Body of pancreas (tissue), 4 donors: ENCODE measurements around the gene TPGS2. TPM values are rescaled to one million over a fixed set of nuclear protein-coding genes. Genes with fewer than 3 reads are reported as not detected.

ENCODE experiments used
- ATAC-seq: fragments of 150-250 bp; one replicate; pipeline ENCODE4 v1.9.1; 2016
- DNase-seq, 4 donors: peaks; one replicate each; pipeline ENCODE4 v3.0.0-alpha.2; 2019
- H3K27ac ChIP-seq, 4 donors: fragments of 200-600 bp; sonication (generic); 1 replicate in 3 of 4; 2 replicates in 1 of 4; pipeline versions ENCODE4 v1.5.1 to v1.6.1; 2016 to 2019; ENCODE audit warnings: mild to moderate bottlenecking in 1 of 4, mixed read lengths in 1 of 4, moderate library complexity in 1 of 4
- H3K27me3 ChIP-seq, 2 donors: fragments of 200-600 bp; sonication (generic); one replicate each; pipeline ENCODE4 v1.6.0; 2016; ENCODE audit warnings: mild to moderate bottlenecking in 1 of 2
- H3K36me3 ChIP-seq, 2 donors: fragments of 200-600 bp; sonication (generic); replicated peaks in 1 of 2; 2 replicates each; pipeline ENCODE4 v1.5.1; 2016; ENCODE audit warnings: low read depth in 2 of 2; ENCODE audit not compliant: insufficient read depth in 1 of 2
- H3K4me1 ChIP-seq: fragments of 200-600 bp; sonication (generic); one replicate; pipeline ENCODE4 v1.6.0; 2016
- H3K4me3 ChIP-seq, 2 donors: fragments of 200-600 bp; sonication (generic); 1 replicate in 1 of 2; 2 replicates in 1 of 2; pipeline ENCODE4 v1.5.1; 2016 to 2019
- H3K9me3 ChIP-seq, 3 donors: fragments of 200-600 bp; sonication (generic); 1 replicate in 2 of 3; 2 replicates in 1 of 3; pipeline ENCODE4 v1.5.1; 2016
- CTCF ChIP-seq, 7 experiments: fragments of 450-650 bp in 4 of 7; fragments of 200-600 bp in 3 of 7; sonication (generic) in 3 of 7; IDR thresholded peaks; one replicate each; pipeline ENCODE4 v1.5.1; 2016 to 2019; ENCODE audit warnings: antibody characterized with exemption in 7 of 7
- POLR2A ChIP-seq, 3 donors: fragments of 450-650 bp; IDR thresholded peaks; one replicate each; pipeline ENCODE4 v1.6.1; 2016; ENCODE audit warnings: antibody characterized with exemption in 3 of 3, mild to moderate bottlenecking in 2 of 3
- WGBS, 2 donors: methylation state at CpG; one replicate each; pipeline ENCODE4 v1.1.5; 2017; 5-methylcytosine and 5-hydroxymethylcytosine counted together
- intact Hi-C: fragments of 100-400 bp; cut with DNase I; formaldehyde crosslinking; loops from one replicate; pipeline ENCODE4 v1.15.1; 2023
- total RNA-seq, 2 donors: library from RNA; depleted of rRNA; stranded (reverse); fragments of >200 nt; gene quantifications; one replicate each; pipeline ENCODE4 v1.1.0, GENCODE V29; 2016

Gene TPGS2
- total RNA-seq, 2 donors from 2014 or later = 32.2 to 33.9 TPM

- DNase-seq (no peak), ATAC-seq (no peak)
- no peak overlapping the region for H3K4me3 ChIP-seq
- no peaks in the 10 kb centered on the region for H3K9me3 ChIP-seq
- H3K4me1 ChIP-seq = no peaks in the 10 kb centered on the region
- H3K36me3 ChIP-seq = no peaks in the 10 kb centered on the region
- TF ChIP-seq POLR2A (IDR thresholded peaks at IDR 0.05) (no peak), CTCF (IDR thresholded peaks at IDR 0.05) (no peak)
- intact Hi-C loops = no loop called here
- H3K27ac ChIP-seq = no peak overlapping the region
- WGBS, 2 donors = 87 to 93% methylated on average over 5 to 6 of the region's 6 CpGs
- no peaks in the 10 kb centered on the region for H3K27me3 ChIP-seq
These were observed 84.4 kb downstream of the TPGS2 start for GRCh38 chr18:36744261-36744876.

Other genes starting within 250 kb of the TPGS2 start
- 10 to 100 TPM; 10.9 to 21.8 TPM for gene KIAA1328, start 125 bp upstream of the TPGS2 start, total RNA-seq